PC-3 (cell line): ENCODE measurements around the gene TCF19. TPM values are rescaled to one million over a fixed set of nuclear protein-coding genes. Genes with fewer than 3 reads are reported as not detected.
"Not testable (repeated sequence)": the region's sequence is repeated elsewhere in the genome, so short reads cannot be mapped to it uniquely, and the experiment has no call there.

Experiments used
- ATAC-seq: fragments of 200-7000 bp; cut with Tn5 transposase; 2 replicates; pipeline ENCODE4 v1.9.1; 2020; ENCODE audit warnings: mild to moderate bottlenecking, moderate library complexity
- BruUV-seq: library from RNA; stranded (reverse); fragments of 400-500 nt; replicated peaks from 2 replicates; lab custom pipeline; 2021; lab: Mats Ljungman, UMichigan
- CTCF ChIA-PET: fragments of 300-600 bp; sonication (Branson Sonifier 250); formaldehyde crosslinking; loops from one replicate; lab custom pipeline; 2022; ENCODE audit warnings: antibody characterized with exemption; lab: Charles Lee
- POLR2A ChIA-PET: fragments of 300-600 bp; sonication (Branson Sonifier 250); formaldehyde crosslinking; loops from one replicate; lab custom pipeline; 2022; ENCODE audit warnings: antibody characterized with exemption; ENCODE audit not compliant: unreplicated experiment; lab: Charles Lee
- DNase-seq: peaks from one replicate; pipeline ENCODE4 v3.0.0-alpha.2; 2015
- H2AFZ ChIP-seq: fragments of 300-600 bp; sonication (generic); 2 replicates; pipeline ENCODE4 v1.6.0; 2016; ENCODE audit warnings: antibody characterized with exemption, low read length
- H3F3A ChIP-seq: fragments of 300-600 bp; sonication (generic); one replicate; pipeline ENCODE4 v1.6.0; 2017; ENCODE audit warnings: antibody characterized with exemption, low read length, control low read depth, mild to moderate bottlenecking; ENCODE audit not compliant: unreplicated experiment
- H3K27ac ChIP-seq: fragments of 300-600 bp; sonication (generic); 2 replicates; pipeline ENCODE4 v1.5.1; 2016; ENCODE audit warnings: mild to moderate bottlenecking, low read length
- H3K27me3 ChIP-seq: fragments of 300-600 bp; sonication (generic); 2 replicates; pipeline ENCODE4 v1.6.1; 2016; ENCODE audit warnings: low read length, mixed read lengths
- H3K36me3 ChIP-seq: fragments of 300-600 bp; sonication (generic); 2 replicates; pipeline ENCODE4 v1.6.1; 2016; ENCODE audit warnings: low read depth, mixed run types, low read length, mixed read lengths
- H3K4me1 ChIP-seq: fragments of 300-600 bp; sonication (generic); 2 replicates; pipeline ENCODE4 v1.5.1; 2016; ENCODE audit warnings: low read length; ENCODE audit not compliant: insufficient read depth
- H3K4me2 ChIP-seq: fragments of 300-600 bp; sonication (generic); 2 replicates; pipeline ENCODE4 v1.6.0; 2016; ENCODE audit warnings: low read length
- H3K4me3 ChIP-seq: fragments of 300-600 bp; sonication (generic); 2 replicates; pipeline ENCODE4 v1.5.1; 2016; ENCODE audit warnings: mild to moderate bottlenecking, low read length, mixed read lengths
- H3K79me2 ChIP-seq: fragments of 300-600 bp; sonication (generic); 2 replicates; pipeline ENCODE4 v1.6.1; 2017; ENCODE audit warnings: low read length, mixed read lengths
- H3K9ac ChIP-seq: fragments of 300-600 bp; sonication (generic); 2 replicates; pipeline ENCODE4 v1.6.0; 2016; ENCODE audit warnings: mild to moderate bottlenecking, low read length
- H3K9me2 ChIP-seq: fragments of 300-600 bp; sonication (generic); replicated peaks from 2 replicates; pipeline ENCODE4 v1.6.1; 2016; ENCODE audit warnings: mixed run types, low read length, mixed read lengths
- H3K9me3 ChIP-seq: fragments of 300-600 bp; sonication (generic); 2 replicates; pipeline ENCODE4 v1.6.1; 2016; ENCODE audit warnings: low read length, mixed read lengths
- H4K20me1 ChIP-seq: fragments of 300-600 bp; sonication (generic); 2 replicates; pipeline ENCODE4 v1.6.1; 2016; ENCODE audit warnings: low read length, mixed read lengths
- CTCF ChIP-seq: fragments of 300-600 bp; sonication (generic); conservative IDR thresholded peaks from 2 replicates; pipeline ENCODE4 v1.5.1; 2017; ENCODE audit warnings: antibody characterized with exemption, low read depth, mild to moderate bottlenecking, low read length
- EZH2 ChIP-seq: fragments of 300-600 bp; sonication (generic); IDR thresholded peaks from one replicate; pipeline ENCODE4 v1.6.1; 2017; ENCODE audit warnings: antibody characterized with exemption, mild to moderate bottlenecking, low read length; ENCODE audit not compliant: unreplicated experiment
- EZH2phosphoT487 ChIP-seq: fragments of 300-600 bp; sonication (generic); IDR thresholded peaks from 2 replicates; pipeline ENCODE4 v1.6.1; 2018; ENCODE audit warnings: mild to moderate bottlenecking, antibody characterized with exemption, low read length, borderline replicate concordance
- intact Hi-C: fragments of 100-400 bp; cut with micrococcal nuclease; formaldehyde crosslinking; loops from 2 replicates; pipeline ENCODE4 v1.9.0; 2023
- total RNA-seq: library from RNA; depleted of rRNA; stranded (reverse); fragments of >200 nt; gene quantifications from 2 replicates; pipeline ENCODE4 v1.2.3, GENCODE V29; 2014

Gene TCF19
- total RNA-seq, 1 experiment from 2014 or later: 88.6 TPM

GRCh38 chr6:31162463-31163165 is 4.2 kb downstream of the TCF19 start:
- H3F3A ChIP-seq: no peaks in the 10 kb centered on the region
- DNase-seq (no peak), ATAC-seq (no peak)
- no peaks in the 10 kb centered on the region for H3K27me3 ChIP-seq
- no peaks in the 10 kb centered on the region for H3K9me2 ChIP-seq
- no peaks in the 10 kb centered on the region for H3K9me3 ChIP-seq
- no peak overlapping the region for H3K4me2 ChIP-seq
- H3K27ac ChIP-seq: no peak overlapping the region
- no peak overlapping the region for H3K4me3 ChIP-seq
- CTCF ChIA-PET: no interaction called here
- no TSS peak for BruUV-seq
- peaks cover 10% of the 10 kb centered on the region for H3K4me1 ChIP-seq
- intact Hi-C loops: no loop called here
- H4K20me1 ChIP-seq: no peaks in the 10 kb centered on the region
- POLR2A ChIA-PET: no interaction called here
- no peak overlapping the region for H2AFZ ChIP-seq
- H3K79me2 ChIP-seq: peaks cover 27% of the 10 kb centered on the region
- TF ChIP-seq CTCF (no peak), EZH2phosphoT487 (no peak), EZH2 (no peak)
- peaks cover 12% of the 10 kb centered on the region; the same call in 1 of the 2 replicates for H3K36me3 ChIP-seq
- no peak overlapping the region for H3K9ac ChIP-seq

GRCh38 chr6:31163922-31164321 is 5.5 kb downstream of the TCF19 start:
- H3K36me3 ChIP-seq: peaks cover 12% of the 10 kb centered on the region; the same call in 1 of the 2 replicates
- ChIA-PET POLR2A (no interaction called here), CTCF (no interaction called here)
- H2AFZ ChIP-seq: no peak overlapping the region
- H3K4me3 ChIP-seq: no peak overlapping the region
- BruUV-seq: no TSS peak
- peaks cover 22% of the 10 kb centered on the region for H3K79me2 ChIP-seq
- intact Hi-C loops: no loop called here
- H3K4me2 ChIP-seq: no peak overlapping the region
- no peaks in the 10 kb centered on the region for H3K9me2 ChIP-seq
- peaks cover 10% of the 10 kb centered on the region for H3K4me1 ChIP-seq
- DNase-seq: no peak
- no peaks in the 10 kb centered on the region for H3K27me3 ChIP-seq
- H4K20me1 ChIP-seq: no peaks in the 10 kb centered on the region
- H3F3A ChIP-seq: no peaks in the 10 kb centered on the region
- no peak for TF ChIP-seq EZH2
- no peak for TF ChIP-seq CTCF
- TF ChIP-seq EZH2phosphoT487: no peak
- H3K9me3 ChIP-seq: no peaks in the 10 kb centered on the region
- ATAC-seq: no peak
- no peak overlapping the region for H3K9ac ChIP-seq
- H3K27ac ChIP-seq: no peak overlapping the region

- CTCF ChIA-PET, DNase-seq, H3K9me3 ChIP-seq, H3K27me3 ChIP-seq, H3K27ac ChIP-seq, POLR2A ChIA-PET, H3F3A ChIP-seq, ATAC-seq, H2AFZ ChIP-seq, H4K20me1 ChIP-seq, H3K9ac ChIP-seq, BruUV-seq, intact Hi-C loops, H3K4me2 ChIP-seq, H3K4me3 ChIP-seq, H3K9me2 ChIP-seq: not testable (repeated sequence)
- Histone ChIP-seq H3K4me1 (peaks cover 12% of the 10 kb centered on the region), H3K36me3 (peaks cover 12% of the 10 kb centered on the region; the same call in 1 of the 2 replicates), H3K79me2 (peaks cover 16% of the 10 kb centered on the region)
Observed at GRCh38 chr6:31164475-31165063, 6.2 kb downstream of the TCF19 start.

- H3K9me2 ChIP-seq, H4K20me1 ChIP-seq, H3K36me3 ChIP-seq, H3K27me3 ChIP-seq, DNase-seq, H3K79me2 ChIP-seq, H3K9ac ChIP-seq, H3K9me3 ChIP-seq, ATAC-seq, intact Hi-C loops, CTCF ChIA-PET, H3F3A ChIP-seq, H3K4me1 ChIP-seq, H2AFZ ChIP-seq, H3K4me3 ChIP-seq, H3K4me2 ChIP-seq, H3K27ac ChIP-seq, POLR2A ChIA-PET, BruUV-seq: not testable (repeated sequence)
Observed at GRCh38 chr6:31165064-31165832, 6.9 kb downstream of the TCF19 start.
